GM18508 (cell line): ENCODE results near the gene MAP3K10.
"Not testable (repeated sequence)": the region's sequence is repeated elsewhere in the genome, so short reads cannot be mapped to it uniquely, and the experiment has no call there.

Experiments
- ATAC-seq: cut with Tn5 transposase; IDR thresholded peaks from one replicate; pipeline ENCODE4 v1.9.1; 2021; ENCODE audit warnings: moderate number of reproducible peaks; ENCODE audit not compliant: insufficient read depth, unreplicated experiment

The MAP3K10 gene

GRCh38 chr19:40170303-40170989 is 20.8 kb upstream of the MAP3K10 start:
- not testable (repeated sequence) for ATAC-seq

DNA sequence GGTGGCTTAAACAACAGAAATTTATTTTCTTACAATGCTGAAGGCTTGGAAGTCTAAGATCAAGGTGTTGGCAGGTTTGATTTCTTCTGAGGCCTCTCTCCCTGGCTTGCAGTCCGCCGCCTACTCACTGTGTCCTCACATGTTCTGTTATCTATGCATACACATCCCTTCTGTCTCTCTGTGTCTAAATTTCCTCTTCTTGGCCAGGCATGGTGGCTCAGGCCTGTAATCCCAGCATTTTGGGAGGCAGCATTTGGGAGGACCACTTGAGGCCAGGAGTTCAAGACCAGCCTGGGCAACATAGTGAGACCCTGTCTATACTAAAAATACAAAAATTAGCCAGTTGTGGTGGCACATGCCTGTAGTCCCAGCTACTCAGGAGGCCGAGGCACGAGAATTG is 19.9 kb upstream of the MAP3K10 start:
- ATAC-seq, result not testable (repeated sequence)

- ATAC-seq, result no peak
These were observed 17.1 kb upstream of the MAP3K10 start for GRCh38 chr19:40174092-40174491.

GRCh38 chr19:40175820-40176219 is 15.4 kb upstream of the MAP3K10 start:
- ATAC-seq, result no peak

DNA sequence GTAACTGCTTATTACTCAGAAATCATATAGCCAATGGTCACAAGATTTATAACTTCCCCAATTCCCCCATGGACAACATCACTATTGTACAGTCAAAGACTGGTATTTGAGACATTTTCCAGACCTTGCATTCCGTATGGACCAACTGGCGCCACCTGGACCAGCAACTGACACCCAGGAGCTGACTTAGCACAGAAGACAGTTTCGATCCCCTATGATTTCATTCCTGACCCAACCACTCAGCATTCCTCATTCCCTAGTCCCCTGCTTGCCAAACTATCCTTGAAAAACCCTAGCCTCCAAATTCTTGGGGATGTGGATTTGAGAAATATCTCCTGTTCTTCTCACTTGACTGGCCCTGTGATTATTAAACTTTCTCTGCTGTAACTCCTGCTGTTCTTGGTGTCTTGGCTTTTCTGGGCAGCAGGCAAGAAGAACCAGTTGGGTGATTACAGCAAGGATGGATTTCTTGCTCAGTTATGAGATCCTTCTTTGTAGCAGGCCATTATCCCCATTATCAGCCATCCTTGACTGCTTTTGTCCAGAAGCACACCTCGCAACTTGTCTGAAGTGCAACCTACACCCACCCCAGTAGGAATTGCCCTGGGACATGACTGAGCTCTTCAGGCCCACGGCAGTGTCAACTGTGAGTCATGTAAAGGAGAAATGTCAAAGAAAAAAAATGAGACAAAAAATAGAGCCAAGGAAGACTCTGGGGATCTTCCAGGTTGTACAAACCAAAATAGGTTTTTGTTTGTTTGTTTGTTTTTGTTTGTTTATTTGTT is 13.7 kb upstream of the MAP3K10 start:
- no peak for ATAC-seq

- no peak for ATAC-seq
These were observed 12.5 kb upstream of the MAP3K10 start for GRCh38 chr19:40178756-40179155.

- ATAC-seq, result no peak
These were observed 7.0 kb upstream of the MAP3K10 start for GRCh38 chr19:40184273-40184672.

- no peak for ATAC-seq
These were observed 815 bp downstream of the MAP3K10 start for GRCh38 chr19:40191836-40192646.

GRCh38 chr19:40192758-40193586 is 1.7 kb downstream of the MAP3K10 start:
- no peak for ATAC-seq

DNA sequence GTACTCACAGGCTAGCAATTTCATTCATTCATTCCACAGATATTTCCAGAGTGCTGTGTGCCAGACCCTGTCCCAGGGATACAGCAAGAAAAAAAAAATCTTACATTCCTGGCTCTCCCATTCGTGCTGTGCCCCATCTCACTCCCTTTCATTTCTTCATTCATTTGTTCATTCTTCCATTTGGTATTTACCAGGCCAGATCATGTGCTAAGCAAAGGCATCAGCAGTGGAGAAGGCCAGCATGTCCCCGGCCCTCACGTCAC is 2.3 kb downstream of the MAP3K10 start:
- no peak for ATAC-seq

- ATAC-seq, result no peak
These were observed 7.2 kb downstream of the MAP3K10 start for GRCh38 chr19:40198272-40198990.

DNA sequence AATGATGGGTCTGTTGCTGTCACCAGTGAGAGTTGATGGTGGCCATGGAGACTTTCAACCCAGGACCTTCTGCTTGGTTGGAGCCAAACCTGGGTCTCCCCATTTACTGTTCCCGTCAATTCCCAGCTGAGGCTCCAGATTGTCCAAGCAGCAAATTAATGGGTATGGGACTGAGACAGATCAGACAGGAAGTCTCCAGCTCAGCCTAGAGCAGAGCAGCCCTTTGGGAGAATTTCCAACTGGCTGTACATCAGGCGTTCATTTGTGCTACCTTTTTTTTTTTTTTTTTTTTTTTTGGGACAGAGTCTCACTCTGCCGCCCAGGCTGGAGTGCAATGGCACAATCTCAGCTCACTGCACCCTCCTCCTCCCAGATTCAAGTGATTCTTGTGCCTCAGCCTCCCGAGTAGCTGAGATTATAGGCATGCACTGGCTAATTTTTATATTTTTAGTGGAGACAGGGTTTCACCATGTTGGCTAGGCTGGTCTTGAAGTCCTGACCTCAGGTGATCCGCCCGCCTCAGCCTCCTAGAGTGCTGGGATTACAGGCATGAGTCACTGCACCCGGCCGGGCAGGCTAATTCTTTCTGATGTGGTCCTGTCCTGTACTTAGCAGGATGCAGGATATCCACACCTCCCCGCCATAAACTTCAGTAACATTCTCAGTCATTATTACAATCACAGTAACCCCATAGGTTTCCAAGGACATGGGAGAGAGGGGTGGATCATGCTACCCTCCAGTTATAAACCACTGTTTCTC is 9.3 kb downstream of the MAP3K10 start:
- no peak for ATAC-seq

DNA sequence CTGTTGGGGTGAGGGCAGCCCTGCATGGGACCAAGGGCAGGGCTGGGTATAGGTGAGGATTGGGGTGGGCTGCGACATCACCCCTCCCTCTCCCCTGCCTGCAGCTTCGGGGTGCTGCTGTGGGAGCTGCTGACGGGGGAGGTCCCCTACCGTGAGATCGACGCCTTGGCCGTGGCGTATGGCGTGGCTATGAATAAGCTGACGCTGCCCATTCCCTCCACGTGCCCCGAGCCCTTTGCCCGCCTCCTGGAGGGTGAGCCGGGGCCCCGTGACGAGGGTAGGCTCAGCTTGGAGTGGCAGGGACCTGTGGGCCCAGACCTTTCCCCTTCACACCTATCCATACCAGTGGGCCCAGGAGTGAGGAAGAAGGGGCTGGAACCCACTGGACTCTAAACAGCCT is 13.2 kb downstream of the MAP3K10 start:
- ATAC-seq, result no peak

DNA sequence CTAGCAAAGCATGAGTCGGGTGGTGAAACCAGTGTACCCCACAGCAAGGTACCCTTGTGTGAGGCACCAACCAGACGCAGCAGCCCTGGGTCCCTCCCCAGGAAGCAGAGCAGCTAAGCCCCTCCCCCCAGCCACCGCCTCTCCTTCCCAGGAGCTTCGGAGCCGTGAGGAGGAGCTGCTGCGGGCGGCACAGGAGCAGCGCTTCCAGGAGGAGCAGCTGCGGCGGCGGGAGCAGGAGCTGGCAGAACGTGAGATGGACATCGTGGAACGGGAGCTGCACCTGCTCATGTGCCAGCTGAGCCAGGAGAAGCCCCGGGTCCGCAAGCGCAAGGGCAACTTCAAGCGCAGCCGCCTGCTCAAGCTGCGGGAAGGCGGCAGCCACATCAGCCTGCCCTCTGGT is 14.5 kb downstream of the MAP3K10 start:
- ATAC-seq, result no peak

DNA sequence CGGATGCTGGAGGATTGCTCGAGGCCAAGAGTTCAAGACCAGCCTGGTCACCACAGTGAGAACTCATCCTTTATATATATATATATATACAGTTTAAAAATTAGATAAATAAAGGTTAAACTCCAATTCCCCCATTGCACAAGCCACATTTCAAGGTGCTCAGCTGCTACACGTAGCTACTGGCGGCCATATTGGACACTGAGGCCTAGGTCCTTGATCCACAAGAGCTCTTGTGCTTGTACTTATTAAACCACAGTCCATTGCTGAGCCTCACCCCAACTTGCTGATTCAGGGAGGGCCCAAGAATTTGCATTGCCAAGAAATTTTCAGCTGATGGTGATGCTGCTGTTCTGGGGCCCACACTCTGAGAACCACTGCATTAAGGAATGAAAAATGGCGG is 17.4 kb downstream of the MAP3K10 start:
- no peak for ATAC-seq

GRCh38 chr19:40210889-40211288 is 19.7 kb downstream of the MAP3K10 start:
- ATAC-seq, result no peak

DNA sequence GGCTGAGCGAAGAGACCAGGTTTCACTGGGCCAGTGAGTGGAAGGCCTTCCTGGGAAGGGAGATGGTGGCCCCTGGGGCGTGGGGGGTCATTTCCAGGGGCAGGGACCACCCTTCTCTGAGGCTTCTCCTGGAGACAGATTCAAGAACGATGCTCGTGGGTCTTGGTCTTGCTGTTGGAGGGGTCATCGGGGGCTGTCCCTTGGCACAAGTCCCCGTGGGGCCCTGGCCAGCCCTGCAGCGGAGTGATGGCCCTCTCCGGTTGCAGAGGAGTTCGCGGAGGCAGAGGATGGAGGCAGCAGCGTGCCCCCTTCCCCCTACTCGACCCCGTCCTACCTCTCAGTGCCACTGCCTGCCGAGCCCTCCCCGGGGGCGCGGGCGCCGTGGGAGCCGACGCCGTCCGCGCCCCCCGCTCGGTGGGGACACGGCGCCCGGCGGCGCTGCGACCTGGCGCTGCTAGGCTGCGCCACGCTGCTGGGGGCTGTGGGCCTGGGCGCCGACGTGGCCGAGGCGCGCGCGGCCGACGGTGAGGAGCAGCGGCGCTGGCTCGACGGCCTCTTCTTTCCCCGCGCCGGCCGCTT is 22.1 kb downstream of the MAP3K10 start:
- no peak for ATAC-seq

GRCh38 chr19:40213882-40214570 is 22.8 kb downstream of the MAP3K10 start:
- ATAC-seq, result no peak
